HCT116 (cell line): ENCODE data around the gene ZNF235. TPM values are rescaled to one million over a fixed set of nuclear protein-coding genes. Genes with fewer than 3 reads are reported as not detected.

Source experiments
- ATAC-seq: fragments of 200-7000 bp; cut with Tn5 transposase; 2 replicates; pipeline ENCODE4 v1.9.1; 2020; ENCODE audit warnings: mild to moderate bottlenecking, moderate library complexity
- Bru-seq: library from RNA; stranded (reverse); fragments of 400-500 nt; gene quantifications from one replicate; lab custom pipeline; 2021; lab: Mats Ljungman, UMichigan
- BruChase-seq, 2 experiments: library from RNA; stranded (reverse); fragments of 400-500 nt; gene quantifications; one replicate each; lab custom pipeline; 2021; lab: Mats Ljungman, UMichigan
- BruUV-seq: library from RNA; stranded (reverse); fragments of 400-500 nt; replicated peaks from 2 replicates; lab custom pipeline; 2021; lab: Mats Ljungman, UMichigan
- CTCF ChIA-PET: fragments of 300-600 bp; sonication (Branson Sonifier 250); formaldehyde crosslinking; loops from one replicate; lab custom pipeline; 2021; ENCODE audit warnings: antibody characterized with exemption; lab: Charles Lee
- POLR2A ChIA-PET: fragments of 300-600, 350-600 bp; sonication (Branson Sonifier 250); formaldehyde crosslinking; loops from one replicate; lab custom pipeline; 2021; ENCODE audit warnings: antibody characterized with exemption; lab: Charles Lee
- RAD21 ChIA-PET, 2 experiments: fragments of 300-600 bp; sonication (Branson Sonifier 250); formaldehyde crosslinking; loops; one replicate each; lab custom pipeline; 2023; ENCODE audit warnings: low total read pairs in 2 of 2; ENCODE audit not compliant: uncharacterized antibody in 2 of 2, unreplicated experiment in 2 of 2, low non-redundant PET in 1 of 2; lab: Charles Lee
- DNase-seq: peaks from one replicate; pipeline ENCODE4 v3.0.0-alpha.2; 2010; ENCODE audit warnings: low read depth, low spot score
- H2AFZ ChIP-seq: fragments of 200-600 bp; shearing (Covaris generic), sonication (generic); 2 replicates; pipeline ENCODE4 v1.6.1; 2017; ENCODE audit warnings: low read depth, mixed run types, mixed read lengths, antibody characterized with exemption, low read length; ENCODE audit not compliant: poor library complexity, severe bottlenecking
- H3K27ac ChIP-seq: 2 replicates; pipeline ENCODE4 v1.5.1; 2012; ENCODE audit warnings: low read depth, low read length
- H3K27me3 ChIP-seq: fragments of 200-600 bp; sonication (generic); 2 replicates; pipeline ENCODE4 v1.6.1; 2016; ENCODE audit warnings: mixed run types, low read length, mixed read lengths; ENCODE audit not compliant: insufficient read depth
- H3K36me3 ChIP-seq, 2 experiments: fragments of 200-500 bp in 1 of 2; fragments of 200-600 bp in 1 of 2; sonication (Bioruptor generic) in 1 of 2; sonication (generic) in 1 of 2; 2 replicates each; pipeline versions ENCODE4 v1.5.1 to v1.6.1; 2014 to 2016; ENCODE audit warnings: low read length in 2 of 2, inconsistent platforms in 1 of 2, mixed read lengths in 1 of 2, mixed run types in 1 of 2; ENCODE audit not compliant: insufficient read depth in 2 of 2, control insufficient read depth in 1 of 2
- H3K4me1 ChIP-seq, 2 experiments: fragments of 200-600 bp in 1 of 2; sonication (generic) in 1 of 2; 2 replicates each; pipeline versions ENCODE4 v1.5.1 to v1.6.1; 2012 to 2017; ENCODE audit warnings: low read length in 2 of 2, inconsistent platforms in 1 of 2, mild to moderate bottlenecking in 1 of 2, mixed read lengths in 1 of 2, mixed run types in 1 of 2, moderate library complexity in 1 of 2; ENCODE audit not compliant: insufficient read depth in 2 of 2, control insufficient read depth in 1 of 2
- H3K4me2 ChIP-seq: fragments of 200-600 bp; sonication (generic); 2 replicates; pipeline ENCODE4 v1.6.1; 2017; ENCODE audit warnings: mixed run types, low read length, mixed read lengths
- H3K4me3 ChIP-seq, 2 experiments: fragments of 200-600 bp in 1 of 2; sonication (generic) in 1 of 2; replicated peaks in 1 of 2; 2 replicates each; pipeline ENCODE4 v1.5.1; 2011 to 2016; ENCODE audit warnings: low read length in 2 of 2, control low read depth in 1 of 2, low read depth in 1 of 2, mild to moderate bottlenecking in 1 of 2, mixed read lengths in 1 of 2, mixed run types in 1 of 2
- H3K79me2 ChIP-seq: fragments of 200-600 bp; sonication (generic); 2 replicates; pipeline ENCODE4 v1.6.1; 2017; ENCODE audit warnings: mild to moderate bottlenecking, mixed run types, low read length, moderate library complexity, mixed read lengths; ENCODE audit not compliant: insufficient read depth
- H3K9ac ChIP-seq: fragments of 200-600 bp; sonication (generic); 2 replicates; pipeline ENCODE4 v1.6.1; 2016; ENCODE audit warnings: low read length, mixed read lengths
- H3K9me2 ChIP-seq: fragments of 200-600 bp; sonication (generic), shearing (Covaris generic); 2 replicates; pipeline ENCODE4 v1.6.1; 2017; ENCODE audit warnings: mixed run types, mild to moderate bottlenecking, moderate library complexity; ENCODE audit not compliant: insufficient read depth
- H3K9me3 ChIP-seq, 2 experiments: fragments of 200-500 bp in 1 of 2; fragments of 200-600 bp in 1 of 2; sonication (Bioruptor generic) in 1 of 2; sonication (generic) in 1 of 2; 2 replicates each; pipeline ENCODE4 v1.6.1; 2014 to 2017; ENCODE audit warnings: low read length in 2 of 2, mixed read lengths in 2 of 2, inconsistent platforms in 1 of 2, low read depth in 1 of 2, mild to moderate bottlenecking in 1 of 2, mixed run types in 1 of 2, moderate library complexity in 1 of 2; ENCODE audit not compliant: control insufficient read depth in 1 of 2, insufficient read depth in 1 of 2
- H4K20me1 ChIP-seq: fragments of 200-600 bp; sonication (generic), shearing (Covaris generic); 2 replicates; pipeline ENCODE4 v1.6.1; 2017; ENCODE audit warnings: mixed run types, mild to moderate bottlenecking, moderate library complexity; ENCODE audit not compliant: insufficient read depth
- CBX3 ChIP-seq: IDR thresholded peaks from 2 replicates; pipeline ENCODE4 v1.6.1; 2012; ENCODE audit warnings: low read depth
- EGR1 ChIP-seq: IDR thresholded peaks from 2 replicates; pipeline ENCODE4 v1.6.1; 2012; ENCODE audit warnings: low read depth
- ELF1 ChIP-seq: IDR thresholded peaks from 2 replicates; pipeline ENCODE4 v1.6.1; 2012; ENCODE audit warnings: low read depth, borderline replicate concordance
- JUND ChIP-seq: IDR thresholded peaks from 2 replicates; pipeline ENCODE4 v1.6.1; 2012
- POLR2AphosphoS5 ChIP-seq: IDR thresholded peaks from 2 replicates; pipeline ENCODE4 v1.6.1; 2011; ENCODE audit warnings: mild to moderate bottlenecking, low read depth, low read length, moderate library complexity
- SIN3A ChIP-seq: IDR thresholded peaks from 2 replicates; pipeline ENCODE4 v1.6.1; 2012; ENCODE audit warnings: low read depth
- TCF7L2 ChIP-seq: IDR thresholded peaks from 2 replicates; pipeline ENCODE4 v1.7.0; 2011; ENCODE audit warnings: borderline replicate concordance, inconsistent platforms; ENCODE audit not compliant: insufficient read depth, insufficient read length; ENCODE audit errors: extremely low read depth
- intact Hi-C: fragments of 100-400 bp; cut with micrococcal nuclease; formaldehyde crosslinking; loops from 2 replicates; pipeline ENCODE4 v1.10.0; 2022
- long read RNA-seq: library from polyadenylated mRNA; unstranded; transcript quantifications from one replicate; pipeline ENCODE4 v2.0.0, GENCODE V29; 2021; ENCODE audit not compliant: unreplicated experiment
- polyA plus RNA-seq: library from polyadenylated mRNA; unstranded; fragments of >200 nt; gene quantifications from 2 replicates; pipeline ENCODE4 v1.2.1, GENCODE V29; 2012; ENCODE audit warnings: missing spikeins
- total RNA-seq: library from RNA; stranded (reverse); gene quantifications from one replicate; pipeline ENCODE4 v1.2.1, GENCODE V29; 2021; ENCODE audit not compliant: unreplicated experiment
- TF ChIP-seq, protein P1 (sequence below), 3 experiments: fragments of 200-600 bp in 1 of 3; sonication (generic) in 1 of 3; IDR thresholded peaks in 2 of 3; conservative IDR thresholded peaks in 1 of 3; 2 replicates each; pipeline ENCODE4 v1.5.1; 2012 to 2017; ENCODE audit warnings: low read depth in 2 of 3, low read length in 2 of 3, antibody characterized with exemption in 1 of 3, borderline replicate concordance in 1 of 3, control low read depth in 1 of 3, mild to moderate bottlenecking in 1 of 3, mixed read lengths in 1 of 3, mixed run types in 1 of 3, moderate library complexity in 1 of 3; ENCODE audit not compliant: insufficient read depth in 1 of 3
- TF ChIP-seq, protein P2 (sequence below): IDR thresholded peaks from 2 replicates; pipeline ENCODE4 v1.6.1; 2012

Gene ZNF235
- total RNA-seq (5.7 TPM), Bru-seq, nascent RNA (percentile 61 among the genes with signal in this experiment), BruChase-seq, experiment 1, labeled RNA remaining after a 6-hour chase (percentile 62 among the genes with signal in this experiment), BruChase-seq, experiment 2, labeled RNA remaining after a 2-hour chase (percentile 74 among the genes with signal in this experiment)
- 1.8 and 2.5 TPM in 2 replicates for polyA plus RNA-seq
- long read RNA-seq, partial matches to known transcripts: 0 of 2 reads
- long read RNA-seq, other reads (novel, unspliced or antisense): 0 of 2 reads

DNA sequence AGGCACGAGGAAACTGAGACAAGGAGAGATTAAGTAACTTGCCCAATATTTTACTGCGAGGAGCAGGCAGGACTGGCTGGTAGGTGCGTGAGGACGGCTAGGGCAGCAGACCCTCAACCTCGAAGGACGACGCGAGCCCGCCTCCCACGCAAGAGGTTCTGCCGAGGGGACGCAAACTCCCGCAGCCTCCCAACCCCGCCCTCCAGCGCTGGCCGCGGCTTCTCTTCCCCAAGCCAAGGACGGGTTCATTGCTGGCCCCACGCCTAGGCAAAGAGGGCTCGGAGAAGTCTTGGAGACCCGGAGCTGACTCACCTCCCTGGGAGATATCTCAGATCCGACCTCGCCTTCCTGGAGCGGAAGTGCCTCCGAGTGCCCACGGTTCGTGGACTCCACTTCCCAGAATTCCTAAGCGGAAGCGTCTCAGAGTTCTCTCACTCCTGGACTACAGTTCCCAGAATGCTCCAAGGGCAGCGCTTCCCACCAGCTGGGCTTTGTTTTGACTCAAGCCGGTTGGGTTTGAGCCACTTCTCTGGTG is at the start of gene ZNF235:
TSS of gene ZNF235 (minus strand) at position 367 of the 535 bp plus-strand sequence. CDS start 1,621 bp downstream, outside the sequence.
- intact Hi-C loops: loop anchor here (1.0 to 5.0 kb wide), 4 partner anchors 52 to 210 kb away; partner anchors contain the start of genes ZNF112, ZNF224, ZNF225 and ZNF227
- peaks cover 0 to 4% of the 10 kb centered on the region in 2 experiments; a peak in 1 of 4 replicates for H3K9me3 ChIP-seq
- no peaks in the 10 kb centered on the region for H3K79me2 ChIP-seq
- no peaks in the 10 kb centered on the region for H3K9me2 ChIP-seq
- DNase-seq (peak; percentile 89), ATAC-seq (peak; percentile 99)
- peak within 1 kb of the TSS; percentile 80 for H3K4me2 ChIP-seq
- peak within 1 kb of the TSS; percentile 62 for H3K9ac ChIP-seq
- BruUV-seq: no TSS peak
- ChIA-PET RAD21 (no interaction called here), POLR2A (interaction anchor here (0.7 kb wide), 1 partner anchor 196 kb away, joined by 3 read pairs; no protein-coding TSS in a partner anchor), CTCF (no interaction called here)
- peaks cover 1 to 4% of the 10 kb centered on the region in 2 experiments; a peak in 1 of 4 replicates for H3K36me3 ChIP-seq
- peaks cover 3 to 14% of the 10 kb centered on the region in 2 experiments; a peak in 3 of 4 replicates for H3K4me1 ChIP-seq
- H2AFZ ChIP-seq: peak within 1 kb of the TSS; percentile 11
- TF ChIP-seq, protein P1, sequence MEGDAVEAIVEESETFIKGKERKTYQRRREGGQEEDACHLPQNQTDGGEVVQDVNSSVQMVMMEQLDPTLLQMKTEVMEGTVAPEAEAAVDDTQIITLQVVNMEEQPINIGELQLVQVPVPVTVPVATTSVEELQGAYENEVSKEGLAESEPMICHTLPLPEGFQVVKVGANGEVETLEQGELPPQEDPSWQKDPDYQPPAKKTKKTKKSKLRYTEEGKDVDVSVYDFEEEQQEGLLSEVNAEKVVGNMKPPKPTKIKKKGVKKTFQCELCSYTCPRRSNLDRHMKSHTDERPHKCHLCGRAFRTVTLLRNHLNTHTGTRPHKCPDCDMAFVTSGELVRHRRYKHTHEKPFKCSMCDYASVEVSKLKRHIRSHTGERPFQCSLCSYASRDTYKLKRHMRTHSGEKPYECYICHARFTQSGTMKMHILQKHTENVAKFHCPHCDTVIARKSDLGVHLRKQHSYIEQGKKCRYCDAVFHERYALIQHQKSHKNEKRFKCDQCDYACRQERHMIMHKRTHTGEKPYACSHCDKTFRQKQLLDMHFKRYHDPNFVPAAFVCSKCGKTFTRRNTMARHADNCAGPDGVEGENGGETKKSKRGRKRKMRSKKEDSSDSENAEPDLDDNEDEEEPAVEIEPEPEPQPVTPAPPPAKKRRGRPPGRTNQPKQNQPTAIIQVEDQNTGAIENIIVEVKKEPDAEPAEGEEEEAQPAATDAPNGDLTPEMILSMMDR (IDR thresholded peaks at IDR 0.05 in 2 of 3, conservative IDR thresholded peaks at IDR 0.05 in 1 of 3; ENCODE audit: borderline replicate concordance in 1 of 3, insufficient read depth in 1 of 3, low read depth in 2 of 3, low read length in 2 of 3): no peak
- TF ChIP-seq, protein P2, sequence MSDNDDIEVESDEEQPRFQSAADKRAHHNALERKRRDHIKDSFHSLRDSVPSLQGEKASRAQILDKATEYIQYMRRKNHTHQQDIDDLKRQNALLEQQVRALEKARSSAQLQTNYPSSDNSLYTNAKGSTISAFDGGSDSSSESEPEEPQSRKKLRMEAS: peak; percentile 47; the same call in 1 of the 2 replicates
- TF ChIP-seq TCF7L2 (no peak), ELF1 (peak; percentile 83), SIN3A (peak; percentile 36; the same call in 1 of the 2 replicates), POLR2AphosphoS5 (peak; percentile 81), JUND (peak; percentile 33; the same call in 1 of the 2 replicates), EGR1 (no peak), CBX3 (peak; percentile 43; the same call in 1 of the 2 replicates)
- H4K20me1 ChIP-seq: no peaks in the 10 kb centered on the region
- no peaks in the 10 kb centered on the region for H3K27me3 ChIP-seq
- peak within 1 kb of the TSS; percentile 60 for H3K27ac ChIP-seq
- peak within 1 kb of the TSS; percentile 76 to 86 for H3K4me3 ChIP-seq
